Natural killer cell (primary cell): ENCODE measurements around the gene GFI1B. TPM values are rescaled to one million over a fixed set of nuclear protein-coding genes. Genes with fewer than 3 reads are reported as not detected.
A peak's percentile ranks its signal among the peaks of the same experiment; 100 is the strongest.
"Not testable (repeated sequence)": the region's sequence is repeated elsewhere in the genome, so short reads cannot be mapped to it uniquely, and the experiment has no call there.

ENCODE experiments used
- ATAC-seq, 3 donors: fragments of 150-1000 bp in 2 of 3; fragments of 200-7000 bp in 1 of 3; cut with Tn5 transposase; 1 replicate in 1 of 3; 2 replicates in 2 of 3; pipeline ENCODE4 v1.10.0; 2021; ENCODE audit warnings: mild to moderate bottlenecking in 2 of 3, moderate library complexity in 2 of 3
- DNase-seq, 2 donors: peaks; one replicate each; pipeline versions ENCODE4 v3.0.0 to v3.0.0-alpha.2; 2013 to 2021; ENCODE audit warnings: mixed read lengths in 1 of 2
- H3K27ac ChIP-seq: one replicate; pipeline ENCODE4 v1.5.1; 2013; ENCODE audit warnings: mild to moderate bottlenecking, low read length
- H3K27me3 ChIP-seq: one replicate; pipeline ENCODE4 v1.6.1; 2013; ENCODE audit warnings: low read length; ENCODE audit not compliant: control insufficient read depth, insufficient read depth
- H3K36me3 ChIP-seq: one replicate; pipeline ENCODE4 v1.6.1; 2013; ENCODE audit warnings: low read length; ENCODE audit not compliant: control insufficient read depth, insufficient read depth
- H3K4me1 ChIP-seq: one replicate; pipeline ENCODE4 v1.6.1; 2013; ENCODE audit warnings: low read length; ENCODE audit not compliant: control insufficient read depth, insufficient read depth
- H3K4me3 ChIP-seq: one replicate; pipeline ENCODE4 v1.5.1; 2013; ENCODE audit warnings: low read length
- H3K9me3 ChIP-seq: one replicate; pipeline ENCODE4 v1.6.1; 2013; ENCODE audit warnings: low read length; ENCODE audit not compliant: control insufficient read depth, insufficient read depth
- H3K27ac Mint-ChIP-seq, 2 donors: one replicate each; pipeline ENCODE4 v1.8.0; 2022; ENCODE audit warnings: mild to moderate bottlenecking in 2 of 2, mixed read lengths in 2 of 2, moderate library complexity in 1 of 2
- H3K27me3 Mint-ChIP-seq, 2 donors: one replicate each; pipeline ENCODE4 v1.8.0; 2022; ENCODE audit warnings: low read depth in 2 of 2, mixed read lengths in 2 of 2
- H3K36me3 Mint-ChIP-seq: one replicate; pipeline ENCODE4 v1.8.0; 2022; ENCODE audit warnings: mixed read lengths
- H3K4me1 Mint-ChIP-seq, 2 donors: one replicate each; pipeline ENCODE4 v1.8.0; 2022; ENCODE audit warnings: mixed read lengths in 2 of 2
- H3K4me3 Mint-ChIP-seq: one replicate; pipeline ENCODE4 v1.8.0; 2022; ENCODE audit warnings: mild to moderate bottlenecking, moderate library complexity, mixed read lengths
- H3K9me3 Mint-ChIP-seq, 2 donors: one replicate each; pipeline ENCODE4 v1.8.0; 2022; ENCODE audit warnings: mixed read lengths in 2 of 2
- WGBS: methylation state at CpG from one replicate; pipeline ENCODE4 v1.1.7; 2013; ENCODE audit warnings: missing lambda C conversion rate; ENCODE audit not compliant: insufficient coverage; 5-methylcytosine and 5-hydroxymethylcytosine counted together
- intact Hi-C: fragments of 100-400 bp; cut with micrococcal nuclease; formaldehyde crosslinking; loops from one replicate; pipeline ENCODE4 v1.14.2; 2022
- total RNA-seq, 4 donors: library from RNA; stranded (reverse); fragments of 120-200 nt in 1 of 4; gene quantifications; one replicate each; pipeline versions ENCODE4 v1.2.3 to v1.2.4, GENCODE V29; 2013 to 2022
- TF ChIP-seq, protein P1 (sequence below): fragments of 200-600 bp; IDR thresholded peaks from one replicate; pipeline ENCODE4 v1.8.0; 2022; ENCODE audit warnings: antibody characterized with exemption

Gene GFI1B
- total RNA-seq, 3 donors from 2014 or later (not counting 1 experiment from before 2014, with no cell fraction given), result 0.41 to 3.3 (median 2.8) TPM

DNA sequence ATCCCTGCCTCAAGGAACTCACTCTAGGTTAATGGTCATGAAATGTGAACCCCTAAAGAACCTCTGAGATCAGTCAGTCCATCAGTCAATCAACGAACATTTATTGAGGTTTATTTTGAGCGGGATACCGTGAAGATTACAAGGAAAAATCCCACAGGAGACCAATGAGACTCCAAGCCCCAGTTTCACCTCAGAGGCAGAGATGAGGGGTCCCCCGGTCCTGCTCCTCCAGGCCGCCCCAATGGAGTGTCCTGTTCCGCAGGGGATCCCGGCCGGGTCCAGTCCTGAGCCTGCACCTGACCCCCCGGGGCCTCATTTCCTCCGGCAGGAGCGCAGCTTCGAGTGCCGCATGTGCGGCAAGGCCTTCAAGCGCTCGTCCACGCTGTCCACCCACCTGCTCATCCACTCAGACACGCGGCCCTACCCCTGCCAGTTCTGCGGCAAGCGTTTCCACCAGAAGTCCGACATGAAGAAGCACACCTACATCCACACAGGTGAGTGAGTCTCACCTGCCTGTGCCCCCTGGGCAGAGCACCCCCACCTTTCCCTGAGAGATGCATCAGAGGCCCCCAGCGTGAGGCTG, 11.0 kb downstream of the GFI1B start:
- no peak overlapping the region for H3K4me3 ChIP-seq
- TF ChIP-seq, protein P1, sequence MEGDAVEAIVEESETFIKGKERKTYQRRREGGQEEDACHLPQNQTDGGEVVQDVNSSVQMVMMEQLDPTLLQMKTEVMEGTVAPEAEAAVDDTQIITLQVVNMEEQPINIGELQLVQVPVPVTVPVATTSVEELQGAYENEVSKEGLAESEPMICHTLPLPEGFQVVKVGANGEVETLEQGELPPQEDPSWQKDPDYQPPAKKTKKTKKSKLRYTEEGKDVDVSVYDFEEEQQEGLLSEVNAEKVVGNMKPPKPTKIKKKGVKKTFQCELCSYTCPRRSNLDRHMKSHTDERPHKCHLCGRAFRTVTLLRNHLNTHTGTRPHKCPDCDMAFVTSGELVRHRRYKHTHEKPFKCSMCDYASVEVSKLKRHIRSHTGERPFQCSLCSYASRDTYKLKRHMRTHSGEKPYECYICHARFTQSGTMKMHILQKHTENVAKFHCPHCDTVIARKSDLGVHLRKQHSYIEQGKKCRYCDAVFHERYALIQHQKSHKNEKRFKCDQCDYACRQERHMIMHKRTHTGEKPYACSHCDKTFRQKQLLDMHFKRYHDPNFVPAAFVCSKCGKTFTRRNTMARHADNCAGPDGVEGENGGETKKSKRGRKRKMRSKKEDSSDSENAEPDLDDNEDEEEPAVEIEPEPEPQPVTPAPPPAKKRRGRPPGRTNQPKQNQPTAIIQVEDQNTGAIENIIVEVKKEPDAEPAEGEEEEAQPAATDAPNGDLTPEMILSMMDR, result no peak
- Mint-ChIP-seq H3K4me1 (peaks cover 76 to 80% of the 10 kb centered on the region in 2 donors), H3K9me3 (no peaks in the 10 kb centered on the region), H3K27me3 (no peaks in the 10 kb centered on the region), H3K36me3 (no peaks in the 10 kb centered on the region), H3K4me3 (peak overlapping the region; percentile 53), H3K27ac (no peak overlapping the region)
- no peaks in the 10 kb centered on the region for H3K9me3 ChIP-seq
- no peaks in the 10 kb centered on the region for H3K36me3 ChIP-seq
- peaks cover 84% of the 10 kb centered on the region for H3K4me1 ChIP-seq
- 93% methylated on average over 23 of the region's 23 CpGs for WGBS
- ATAC-seq, result no peak
- H3K27me3 ChIP-seq, result no peaks in the 10 kb centered on the region
- no peak overlapping the region for H3K27ac ChIP-seq
- intact Hi-C loops, result no loop called here
- DNase-seq, result no peak

DNA sequence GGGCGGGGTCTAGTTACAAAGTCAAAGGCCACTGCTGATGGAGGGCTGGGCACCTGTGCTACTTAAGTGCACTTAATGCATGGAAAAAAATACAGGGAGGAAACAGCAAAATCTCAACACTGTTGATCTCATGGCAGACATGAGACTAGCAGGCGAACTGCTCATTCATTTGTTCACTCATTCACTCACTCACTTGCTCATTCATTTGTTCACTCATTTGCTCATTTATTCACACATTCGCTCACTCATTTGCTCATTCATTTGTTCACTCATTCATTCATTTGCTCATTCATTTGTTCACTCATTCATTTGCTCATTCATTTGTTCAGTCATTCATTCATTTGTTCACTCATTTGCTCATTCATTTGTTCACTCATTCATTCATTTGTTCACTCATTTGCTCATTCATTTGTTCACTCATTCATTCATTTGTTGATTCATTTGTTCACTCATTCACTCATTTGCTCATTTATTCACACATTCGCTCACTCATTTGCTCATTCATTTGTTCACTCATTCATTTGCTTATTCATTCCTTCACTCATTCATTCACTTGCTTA, 11.6 kb downstream of the GFI1B start:
- H3K9me3 Mint-ChIP-seq, H3K27me3 Mint-ChIP-seq, H3K4me3 ChIP-seq, intact Hi-C loops, H3K36me3 ChIP-seq, H3K27me3 ChIP-seq, H3K27ac ChIP-seq, H3K9me3 ChIP-seq, H3K36me3 Mint-ChIP-seq: not testable (repeated sequence)
- H3K4me1 Mint-ChIP-seq, result peaks cover 80 to 86% of the 10 kb centered on the region in 2 donors
- WGBS, result 73% methylated on average over 4 of the region's 4 CpGs
- H3K4me3 Mint-ChIP-seq, result peak overlapping the region; percentile 53
- DNase-seq (peak in 1 of 2 donors; percentile 13), ATAC-seq (peak in 2 of 3 donors; percentile 11 to 47)
- peaks cover 89% of the 10 kb centered on the region for H3K4me1 ChIP-seq
- peak overlapping the region; percentile 53 to 80 for H3K27ac Mint-ChIP-seq

DNA sequence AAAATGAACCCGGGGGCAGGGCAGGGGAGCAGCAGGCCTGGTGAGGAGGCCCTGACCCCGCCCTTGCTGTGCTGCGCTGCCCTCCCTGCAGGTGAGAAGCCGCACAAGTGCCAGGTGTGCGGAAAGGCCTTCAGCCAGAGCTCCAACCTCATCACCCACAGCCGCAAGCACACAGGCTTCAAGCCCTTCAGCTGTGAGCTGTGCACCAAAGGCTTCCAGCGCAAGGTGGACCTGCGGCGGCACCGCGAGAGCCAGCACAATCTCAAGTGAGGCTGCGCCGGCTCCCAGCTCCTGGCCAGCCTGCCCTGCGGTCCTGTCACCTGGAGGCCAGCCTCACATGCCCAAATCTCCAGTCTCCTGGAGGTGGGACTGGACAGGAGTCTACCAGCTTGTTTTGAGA, 12.3 kb downstream of the GFI1B start:
- WGBS, result 60% methylated on average over 14 of the region's 14 CpGs
- Histone ChIP-seq H3K36me3 (no peaks in the 10 kb centered on the region), H3K27me3 (no peaks in the 10 kb centered on the region), H3K9me3 (no peaks in the 10 kb centered on the region), H3K4me3 (no peak overlapping the region), H3K27ac (peak overlapping the region; percentile 52), H3K4me1 (peaks cover 92% of the 10 kb centered on the region)
- Mint-ChIP-seq H3K27ac (peak overlapping the region; percentile 53 to 80), H3K36me3 (no peaks in the 10 kb centered on the region), H3K9me3 (no peaks in the 10 kb centered on the region), H3K4me3 (peak overlapping the region; percentile 53), H3K4me1 (peaks cover 80 to 88% of the 10 kb centered on the region in 2 donors), H3K27me3 (no peaks in the 10 kb centered on the region)
- TF ChIP-seq, protein P1, result no peak
- intact Hi-C loops, result no loop called here
- no peak for ATAC-seq
- DNase-seq, result no peak

DNA sequence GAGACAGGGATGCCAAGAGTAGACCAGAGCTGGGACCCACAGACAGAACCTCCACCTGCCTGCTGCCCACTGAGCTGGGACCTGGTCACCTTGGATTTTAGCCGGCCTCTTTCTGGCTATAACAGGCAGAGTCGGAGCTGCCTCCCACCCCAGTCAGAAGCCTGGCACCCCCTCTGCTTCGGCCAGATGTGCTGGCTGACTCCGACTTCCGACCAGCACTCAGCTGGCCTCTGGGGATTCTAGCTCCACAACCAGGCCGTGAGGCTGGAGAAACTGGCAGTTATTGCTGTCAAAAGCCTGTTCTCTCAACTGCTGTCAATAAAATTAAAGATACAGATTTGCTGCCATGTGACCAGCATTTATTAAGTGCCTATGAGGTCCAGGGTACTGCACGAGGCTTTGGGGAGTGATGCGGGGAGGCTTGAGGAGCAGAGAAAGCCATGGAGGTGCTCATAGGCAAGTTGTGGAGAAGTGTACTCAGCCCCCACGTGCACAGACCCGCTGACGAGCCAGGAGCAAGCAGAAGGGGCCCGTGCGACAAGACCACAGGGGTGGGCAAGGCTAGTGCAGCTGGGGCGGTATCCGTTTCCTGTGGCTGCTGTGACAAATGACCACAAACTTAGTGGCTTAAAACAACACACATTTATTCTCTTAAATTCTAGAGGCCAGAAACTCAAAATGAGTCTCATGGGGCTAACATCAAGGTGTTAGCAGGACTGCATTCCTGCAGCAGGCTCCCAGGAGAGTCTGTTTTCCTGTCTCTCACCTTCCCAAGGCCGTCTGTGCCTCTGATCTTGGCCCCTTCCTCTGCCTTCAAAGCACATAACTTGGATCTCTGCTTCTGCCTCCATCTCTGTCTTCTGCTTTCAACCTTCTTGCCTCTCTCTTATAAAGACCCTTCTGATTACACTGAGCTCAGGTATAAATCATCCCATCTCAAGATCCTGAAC, 13.1 kb downstream of the GFI1B start:
- Mint-ChIP-seq H3K27me3 (no peaks in the 10 kb centered on the region), H3K27ac (peak overlapping the region; percentile 75 to 80), H3K9me3 (no peaks in the 10 kb centered on the region), H3K4me3 (peak overlapping the region; percentile 79), H3K4me1 (peaks cover 73 to 82% of the 10 kb centered on the region in 2 donors), H3K36me3 (no peaks in the 10 kb centered on the region)
- intact Hi-C loops, result no loop called here
- ATAC-seq (peak; percentile 75 to 88 (median 77)), DNase-seq (peak in 1 of 2 donors; percentile 52)
- H3K36me3 ChIP-seq, result no peaks in the 10 kb centered on the region
- TF ChIP-seq, protein P1, result no peak
- H3K9me3 ChIP-seq, result no peaks in the 10 kb centered on the region
- H3K27ac ChIP-seq, result peak overlapping the region; percentile 52
- peaks cover 84% of the 10 kb centered on the region for H3K4me1 ChIP-seq
- WGBS, result 15% methylated on average over 16 of the region's 16 CpGs
- no peaks in the 10 kb centered on the region for H3K27me3 ChIP-seq
- H3K4me3 ChIP-seq, result no peak overlapping the region
